Measurements from ENCODE around the gene CCDC3. TPM values are rescaled to one million over a fixed set of nuclear protein-coding genes. Genes with fewer than 3 reads are reported as not detected.
"Not testable (repeated sequence)": the region's sequence is repeated elsewhere in the genome, so short reads cannot be mapped to it uniquely, and the experiment has no call there.

CCDC3 gene
- 0.13 TPM in 1 of 2 replicates, not detected in the other for total RNA-seq

DNA sequence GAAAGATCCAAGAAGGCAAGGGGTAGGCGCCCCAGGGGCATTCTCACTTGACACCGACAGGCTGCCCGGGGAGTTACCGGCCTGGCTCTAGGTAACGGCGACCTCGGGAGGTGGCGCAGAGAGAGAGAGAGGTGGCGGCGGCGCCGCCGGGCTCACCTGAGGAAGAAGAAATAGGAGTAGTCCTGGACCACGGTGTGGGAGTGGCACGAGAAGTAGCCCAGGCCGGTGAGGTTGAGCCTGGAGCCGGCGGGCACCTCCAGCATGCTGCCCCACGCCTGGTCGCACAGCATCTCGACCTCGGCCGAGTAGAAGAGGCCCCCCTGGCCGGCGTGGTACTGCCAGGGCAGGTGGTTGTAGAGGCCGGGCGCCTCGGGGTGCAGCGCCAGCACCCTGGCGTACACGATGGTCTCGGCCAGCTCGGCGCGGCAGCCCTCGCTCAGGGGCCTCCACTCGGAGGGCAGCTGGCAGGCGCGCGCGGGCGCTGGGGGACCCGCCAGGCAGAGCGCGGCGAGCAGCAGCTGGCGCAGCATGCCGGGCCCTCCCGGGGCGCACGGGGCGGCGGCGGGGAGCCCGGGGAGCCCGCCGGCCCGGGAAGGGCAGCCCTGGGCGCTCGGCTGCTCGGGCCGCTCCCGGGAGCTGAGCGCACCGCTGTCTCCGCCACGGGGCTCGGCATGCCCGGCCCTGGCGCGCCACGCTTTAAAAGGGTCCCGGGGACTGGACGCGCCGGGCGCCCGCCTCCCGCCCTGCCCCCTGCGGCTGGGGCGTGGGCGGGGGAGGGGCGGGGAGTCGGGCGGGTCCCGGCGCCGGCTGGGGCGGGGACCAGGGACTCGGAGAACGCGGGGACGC, at the start of gene CCDC3:
Gene CCDC3 (minus strand): TSS at position 673 of the 846 bp plus-strand sequence. CDS start 143 bp downstream, at position 530.
- peaks cover 36% of the 10 kb centered on the region for H3K27me3 Mint-ChIP-seq (ENCODE audit: insufficient read depth)
- H3K4me1 Mint-ChIP-seq (ENCODE audit: low read depth), result no peaks in the 10 kb centered on the region
- no peaks in the 10 kb centered on the region for H3K9me3 Mint-ChIP-seq
- peak within 1 kb of the TSS; percentile 31 for H3K4me3 Mint-ChIP-seq
- H3K36me3 Mint-ChIP-seq (ENCODE audit: low read depth), result no peaks in the 10 kb centered on the region
- H3K27ac Mint-ChIP-seq, result no peak within 1 kb of the TSS
- intact Hi-C loops (cut with micrococcal nuclease), result no loop called here
- DNase-seq (ENCODE audit: low spot score), result no peak

DNA sequence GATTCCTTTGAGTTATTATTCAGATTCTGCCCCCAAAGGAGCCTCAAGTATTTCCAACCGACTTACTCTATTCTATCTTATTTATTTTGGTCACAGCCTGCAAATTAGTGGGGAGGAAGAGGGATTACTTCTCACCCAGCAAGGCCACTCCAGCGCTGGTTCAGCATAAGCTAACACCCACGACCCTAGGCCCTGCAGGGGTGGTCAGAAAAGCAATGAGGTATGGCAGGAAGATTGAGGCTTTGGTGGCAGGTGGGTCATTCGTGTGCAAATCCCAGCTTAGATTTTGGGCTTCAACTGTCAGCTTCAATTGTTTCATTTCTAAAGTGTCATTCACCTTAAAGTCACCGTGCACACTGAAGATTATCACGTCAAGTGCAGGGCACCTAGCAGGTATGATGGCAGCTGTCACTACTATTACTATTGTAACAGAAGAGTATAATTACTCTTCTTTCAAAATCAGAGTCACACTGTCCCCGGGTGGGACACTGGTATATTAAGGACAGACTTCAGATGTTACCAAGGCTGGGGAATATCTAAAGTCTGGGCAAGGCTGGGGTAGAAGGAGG, 49.7 kb upstream of the CCDC3 start:
- no peak overlapping the region for H3K27ac Mint-ChIP-seq
- intact Hi-C loops (cut with micrococcal nuclease), result no loop called here
- H3K4me3 Mint-ChIP-seq, result no peak overlapping the region
- no peaks in the 10 kb centered on the region for H3K4me1 Mint-ChIP-seq (ENCODE audit: low read depth)
- H3K9me3 Mint-ChIP-seq, result no peaks in the 10 kb centered on the region
- DNase-seq (ENCODE audit: low spot score), result no peak
- H3K36me3 Mint-ChIP-seq (ENCODE audit: low read depth), result no peaks in the 10 kb centered on the region
- no peaks in the 10 kb centered on the region for H3K27me3 Mint-ChIP-seq (ENCODE audit: insufficient read depth)

DNA sequence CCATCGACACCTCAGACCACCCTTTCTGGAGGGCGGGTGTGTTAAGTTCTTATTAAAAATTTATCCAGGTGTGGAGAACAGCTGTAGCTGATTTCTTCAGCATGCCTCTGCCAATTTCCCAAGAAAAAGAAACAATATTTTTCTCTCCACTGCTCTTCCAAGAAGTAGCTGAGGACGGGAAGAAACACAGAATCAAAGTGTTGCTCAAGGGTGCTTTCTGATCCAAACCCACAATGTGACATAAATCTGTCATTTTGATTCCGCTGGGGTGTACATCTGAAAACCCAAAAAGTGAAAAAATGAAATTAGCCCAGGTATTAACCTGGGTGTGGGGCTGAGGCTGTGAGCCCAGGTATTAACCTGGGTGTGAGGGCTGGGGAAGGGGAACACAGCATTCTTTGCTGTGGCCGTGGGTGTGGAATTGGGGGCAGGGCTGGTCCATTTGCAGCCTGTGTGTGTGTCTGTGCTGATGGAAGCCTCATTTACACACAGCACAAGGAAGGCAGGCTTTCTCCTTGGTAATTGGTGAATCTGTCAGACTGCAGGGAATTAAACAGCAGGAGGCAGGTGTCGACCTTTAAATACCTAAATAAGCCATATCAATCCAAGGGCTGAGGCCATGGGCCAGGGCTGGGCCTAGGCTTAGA, 48.4 kb upstream of the CCDC3 start:
- intact Hi-C loops (cut with micrococcal nuclease), result no loop called here
- Mint-ChIP-seq H3K9me3 (no peaks in the 10 kb centered on the region), H3K27me3 (ENCODE audit: insufficient read depth) (no peaks in the 10 kb centered on the region), H3K36me3 (ENCODE audit: low read depth) (no peaks in the 10 kb centered on the region), H3K4me3 (no peak overlapping the region), H3K4me1 (ENCODE audit: low read depth) (no peaks in the 10 kb centered on the region), H3K27ac (no peak overlapping the region)
- DNase-seq (ENCODE audit: low spot score), result no peak

DNA sequence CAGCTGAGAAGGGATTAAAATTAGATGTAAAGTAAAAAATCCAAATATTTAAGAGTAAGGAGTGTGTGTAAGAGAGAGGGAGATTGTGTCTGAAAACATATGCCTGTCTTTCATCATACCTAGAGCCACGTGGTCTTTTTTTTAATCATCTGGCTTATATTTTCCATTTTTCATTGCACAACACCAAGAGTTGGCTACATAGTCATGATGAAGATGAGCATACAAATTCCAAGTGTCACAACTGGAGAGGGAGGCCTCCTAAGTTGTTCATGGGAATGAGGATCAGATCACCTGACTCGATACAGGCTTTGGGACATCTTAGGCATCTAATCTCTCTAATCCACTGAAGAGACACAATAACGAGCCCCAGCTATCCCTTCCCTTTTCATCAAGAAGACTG, 47.2 kb upstream of the CCDC3 start:
- intact Hi-C loops (cut with micrococcal nuclease), result no loop called here
- Mint-ChIP-seq H3K36me3 (ENCODE audit: low read depth) (no peaks in the 10 kb centered on the region), H3K4me1 (ENCODE audit: low read depth) (no peaks in the 10 kb centered on the region), H3K27me3 (ENCODE audit: insufficient read depth) (no peaks in the 10 kb centered on the region), H3K4me3 (no peak overlapping the region), H3K9me3 (no peaks in the 10 kb centered on the region), H3K27ac (no peak overlapping the region)
- no peak for DNase-seq (ENCODE audit: low spot score)

DNA sequence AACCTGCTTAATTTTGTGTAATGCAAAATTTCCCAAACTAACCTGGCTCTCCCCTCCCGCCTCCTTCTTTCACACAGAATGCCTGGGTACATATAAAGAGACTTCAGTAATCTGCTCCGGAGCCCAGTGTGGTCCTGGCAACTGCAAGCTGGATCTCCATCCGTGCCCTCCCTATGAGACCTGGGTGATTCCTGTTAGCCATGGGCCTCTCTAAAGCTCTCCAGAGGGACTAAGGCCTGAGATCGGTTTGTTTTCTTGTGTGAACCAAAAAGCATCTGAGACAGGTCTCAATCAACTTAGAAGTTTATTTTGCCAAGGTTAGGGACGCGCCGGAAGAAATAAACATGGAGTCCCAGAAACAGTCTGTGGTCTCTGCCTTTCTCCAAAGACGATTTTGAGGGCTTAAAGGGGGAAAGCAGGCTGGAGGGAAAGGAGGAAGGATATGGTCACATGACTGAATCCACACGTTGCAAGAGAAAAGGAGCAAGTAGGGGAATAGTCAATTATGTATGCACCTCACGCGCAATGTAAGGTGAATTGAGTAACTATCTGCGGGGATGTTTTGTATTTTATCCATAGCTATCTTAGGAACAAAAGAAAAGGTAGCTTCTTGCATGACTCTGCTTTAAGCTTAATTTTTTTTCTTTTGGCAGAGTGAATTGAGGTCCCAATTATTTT, 46.2 kb upstream of the CCDC3 start:
- H3K36me3 Mint-ChIP-seq (ENCODE audit: low read depth), result no peaks in the 10 kb centered on the region
- no peak for DNase-seq (ENCODE audit: low spot score)
- intact Hi-C loops (cut with micrococcal nuclease), result no loop called here
- H3K4me3 Mint-ChIP-seq, result no peak overlapping the region
- no peaks in the 10 kb centered on the region for H3K4me1 Mint-ChIP-seq (ENCODE audit: low read depth)
- no peaks in the 10 kb centered on the region for H3K9me3 Mint-ChIP-seq
- H3K27ac Mint-ChIP-seq, result no peak overlapping the region
- H3K27me3 Mint-ChIP-seq (ENCODE audit: insufficient read depth), result no peaks in the 10 kb centered on the region

DNA sequence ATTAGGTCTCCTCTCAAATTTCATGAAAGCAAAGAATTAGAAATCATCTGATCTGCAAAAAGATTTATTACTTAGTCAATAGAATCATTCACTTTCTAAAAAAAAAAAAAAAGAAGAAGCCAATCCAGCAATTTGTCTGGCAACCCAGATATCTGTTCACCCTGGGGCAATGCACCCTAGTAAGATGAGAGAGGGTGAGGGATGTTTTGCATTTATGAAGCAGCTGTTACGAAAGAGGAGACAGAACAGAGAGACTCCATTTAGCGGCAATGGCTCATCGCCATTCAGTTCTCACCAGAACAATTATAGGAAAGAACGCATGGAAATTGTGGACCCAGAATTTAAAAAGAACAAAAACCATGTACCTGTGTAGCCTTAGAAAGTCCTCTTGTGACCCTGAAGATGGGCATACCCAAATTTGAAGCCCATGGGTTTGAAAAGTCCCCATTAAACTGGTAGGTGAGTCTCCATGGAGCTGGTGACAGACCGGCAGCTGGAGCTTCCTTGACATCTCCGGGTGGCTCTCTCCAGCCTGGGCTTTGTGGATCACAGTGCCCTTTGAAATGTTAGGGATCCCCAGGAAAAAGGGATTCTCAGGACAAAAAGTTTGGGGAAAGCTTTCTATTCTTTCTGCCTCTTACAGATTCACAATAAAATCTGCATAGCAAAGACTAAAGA, 45.5 kb upstream of the CCDC3 start:
- H3K27me3 Mint-ChIP-seq (ENCODE audit: insufficient read depth), result no peaks in the 10 kb centered on the region
- no peak for DNase-seq (ENCODE audit: low spot score)
- H3K4me3 Mint-ChIP-seq, result no peak overlapping the region
- intact Hi-C loops (cut with micrococcal nuclease), result no loop called here
- H3K4me1 Mint-ChIP-seq (ENCODE audit: low read depth), result no peaks in the 10 kb centered on the region
- no peaks in the 10 kb centered on the region for H3K36me3 Mint-ChIP-seq (ENCODE audit: low read depth)
- H3K27ac Mint-ChIP-seq, result no peak overlapping the region
- H3K9me3 Mint-ChIP-seq, result no peaks in the 10 kb centered on the region

DNA sequence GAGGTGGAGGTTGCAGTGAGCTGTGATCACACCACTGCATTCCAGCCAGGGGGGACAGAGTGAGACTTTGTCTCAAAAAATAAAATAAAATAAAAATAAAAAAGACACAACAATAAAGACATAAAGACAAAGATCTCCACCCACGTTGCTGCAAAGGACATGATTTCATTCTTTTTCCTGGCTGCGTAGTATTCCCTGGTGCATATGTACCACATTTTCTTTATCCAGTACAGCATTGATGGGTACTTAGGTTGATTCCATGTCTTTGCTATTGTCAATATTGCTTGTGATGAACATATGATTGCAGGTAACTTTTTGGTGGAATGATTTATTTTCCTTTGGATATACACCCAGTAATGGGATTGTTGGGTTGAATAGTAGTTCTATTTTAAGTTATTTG, 42.0 kb upstream of the CCDC3 start:
- DNase-seq (ENCODE audit: low spot score), result no peak
- Mint-ChIP-seq H3K4me1 (ENCODE audit: low read depth) (no peaks in the 10 kb centered on the region), H3K36me3 (ENCODE audit: low read depth) (no peaks in the 10 kb centered on the region), H3K27ac (no peak overlapping the region), H3K27me3 (ENCODE audit: insufficient read depth) (no peaks in the 10 kb centered on the region), H3K4me3 (no peak overlapping the region), H3K9me3 (no peaks in the 10 kb centered on the region)
- intact Hi-C loops (cut with micrococcal nuclease), result no loop called here

DNA sequence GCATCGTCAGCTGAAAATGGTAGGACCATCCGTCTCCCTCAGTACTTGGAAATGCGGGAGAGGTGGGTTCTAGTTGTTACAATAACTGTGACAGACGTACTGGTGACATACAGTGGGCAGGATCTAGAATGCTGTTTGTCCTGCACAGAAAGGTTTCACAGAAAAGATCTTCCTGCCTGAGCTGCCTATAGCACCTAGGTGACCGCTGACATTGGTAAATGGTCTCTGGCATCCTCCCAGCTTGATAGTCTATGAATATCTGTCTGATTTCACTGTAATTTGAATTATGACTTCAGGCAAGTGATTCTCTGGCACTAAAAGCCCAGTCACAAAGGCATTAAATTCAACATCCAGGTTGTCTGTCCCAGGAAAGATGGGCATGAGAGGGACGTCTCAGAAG, 38.2 kb upstream of the CCDC3 start:
- H3K27ac Mint-ChIP-seq, result no peak overlapping the region
- DNase-seq (ENCODE audit: low spot score), result no peak
- no peaks in the 10 kb centered on the region for H3K27me3 Mint-ChIP-seq (ENCODE audit: insufficient read depth)
- no peaks in the 10 kb centered on the region for H3K4me1 Mint-ChIP-seq (ENCODE audit: low read depth)
- H3K9me3 Mint-ChIP-seq, result no peaks in the 10 kb centered on the region
- H3K36me3 Mint-ChIP-seq (ENCODE audit: low read depth), result no peaks in the 10 kb centered on the region
- intact Hi-C loops (cut with micrococcal nuclease), result no loop called here
- H3K4me3 Mint-ChIP-seq, result no peak overlapping the region

DNA sequence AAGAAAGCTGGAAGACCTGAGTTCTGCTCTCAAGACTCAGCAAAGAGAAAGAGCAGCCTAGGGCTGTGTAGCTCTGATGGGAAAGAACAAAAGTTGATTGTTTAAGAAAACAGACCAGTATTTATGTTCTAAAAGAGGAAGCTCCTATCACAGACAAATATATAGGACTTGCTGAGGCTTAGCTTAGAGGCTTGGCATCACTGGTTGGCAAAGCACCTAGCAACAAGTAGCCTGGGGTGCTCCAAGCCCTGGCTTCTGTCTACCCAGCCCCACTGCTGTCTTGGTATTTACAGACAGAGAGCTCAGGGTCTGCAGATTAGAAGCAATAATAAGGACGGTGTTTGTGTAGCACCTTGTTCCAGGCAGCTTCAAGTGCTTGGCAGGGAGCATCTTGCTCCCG, 36.9 kb upstream of the CCDC3 start:
- no peak for DNase-seq (ENCODE audit: low spot score)
- Mint-ChIP-seq H3K9me3 (no peaks in the 10 kb centered on the region), H3K4me1 (ENCODE audit: low read depth) (no peaks in the 10 kb centered on the region), H3K4me3 (no peak overlapping the region), H3K27me3 (ENCODE audit: insufficient read depth) (no peaks in the 10 kb centered on the region), H3K27ac (no peak overlapping the region), H3K36me3 (ENCODE audit: low read depth) (no peaks in the 10 kb centered on the region)
- intact Hi-C loops (cut with micrococcal nuclease), result no loop called here

DNA sequence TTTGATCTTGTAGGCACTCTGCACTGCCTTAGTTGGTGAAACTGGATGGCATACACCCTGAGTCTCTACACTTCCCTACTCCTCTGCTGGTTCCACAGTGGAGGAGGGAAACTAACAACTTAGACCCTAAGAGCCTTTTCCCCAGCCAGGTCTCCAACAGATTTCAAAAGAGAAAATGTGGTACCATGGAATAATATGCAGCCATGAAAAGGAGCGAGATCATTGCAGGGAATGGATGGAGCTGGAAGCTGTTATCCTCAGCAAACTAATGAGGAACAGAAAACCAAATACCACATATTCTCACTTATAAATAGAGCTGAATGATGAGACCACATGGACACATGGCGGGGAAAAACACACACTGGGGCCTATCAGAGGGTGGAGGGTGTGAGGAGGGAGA, 36.3 kb upstream of the CCDC3 start:
- H3K9me3 Mint-ChIP-seq, result no peaks in the 10 kb centered on the region

DNA sequence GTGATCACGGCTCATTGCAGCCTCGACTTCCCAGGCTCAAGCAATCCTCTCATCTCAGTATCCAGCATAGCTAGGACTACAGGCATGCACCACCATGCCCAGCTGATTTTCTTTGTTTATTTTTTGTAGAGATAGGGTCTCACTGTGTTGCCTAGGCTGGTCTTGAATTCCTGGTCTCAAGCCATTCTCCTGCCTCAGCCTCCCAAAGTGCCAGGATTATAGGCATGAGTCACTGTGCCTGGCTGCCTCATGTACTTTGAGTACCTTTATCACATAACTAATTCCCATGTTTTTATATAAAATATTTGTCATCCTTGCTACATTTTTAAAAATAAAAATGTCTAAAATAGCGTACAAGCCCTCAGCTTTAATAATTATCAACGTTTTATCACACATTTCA, 35.3 kb upstream of the CCDC3 start:
- Mint-ChIP-seq H3K27me3 (ENCODE audit: insufficient read depth) (no peaks in the 10 kb centered on the region), H3K27ac (no peak overlapping the region), H3K9me3 (no peaks in the 10 kb centered on the region), H3K4me3 (no peak overlapping the region), H3K4me1 (ENCODE audit: low read depth) (no peaks in the 10 kb centered on the region), H3K36me3 (ENCODE audit: low read depth) (no peaks in the 10 kb centered on the region)
- no peak for DNase-seq (ENCODE audit: low spot score)
- intact Hi-C loops (cut with micrococcal nuclease), result no loop called here

More for the DNA sequence above, 36.3 kb upstream of the CCDC3 start:
- Mint-ChIP-seq H3K36me3 (ENCODE audit: low read depth) (no peaks in the 10 kb centered on the region), H3K4me1 (ENCODE audit: low read depth) (no peaks in the 10 kb centered on the region), H3K27me3 (ENCODE audit: insufficient read depth) (no peaks in the 10 kb centered on the region), H3K4me3 (no peak overlapping the region), H3K27ac (no peak overlapping the region)
- intact Hi-C loops (cut with micrococcal nuclease), result no loop called here
- no peak for DNase-seq (ENCODE audit: low spot score)

DNA sequence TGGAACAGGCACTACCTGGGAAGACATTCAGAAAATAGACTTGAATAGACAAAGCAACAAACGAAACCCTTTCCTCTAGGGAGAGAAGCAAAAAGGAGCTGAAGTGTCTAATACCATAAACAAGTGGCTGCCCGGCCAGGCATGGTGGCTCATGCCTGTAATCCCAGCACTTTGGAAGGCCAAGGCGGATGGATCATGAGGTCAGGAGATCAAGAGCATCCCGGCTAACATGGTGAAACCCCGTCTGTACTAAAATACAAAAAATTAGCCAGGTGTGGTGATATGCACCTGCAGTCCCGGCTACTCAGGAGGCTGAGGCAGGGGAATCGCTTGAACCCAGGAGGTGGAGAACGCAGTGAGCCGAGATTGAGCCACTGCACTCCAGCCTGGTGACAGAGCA, 34.2 kb upstream of the CCDC3 start:
- H3K4me3 Mint-ChIP-seq; H3K27ac Mint-ChIP-seq; H3K9me3 Mint-ChIP-seq; intact Hi-C loops (cut with micrococcal nuclease); DNase-seq (ENCODE audit: low spot score); H3K27me3 Mint-ChIP-seq (ENCODE audit: insufficient read depth); H3K4me1 Mint-ChIP-seq (ENCODE audit: low read depth); H3K36me3 Mint-ChIP-seq (ENCODE audit: low read depth): not testable (repeated sequence)

Data from activated T-helper 1 cell treated with anti-CD3 and anti-CD28 coated beads, Interleukin-12 subunit alpha, Interleukin-12 subunit beta, Interleukin-2, Interleukin-4 antibody, amounts not matched to agents 30 ng/mL and 10 ng/mL and 1 ng/mL, durations not matched to agents 14 hours and 24 hours and 36 hours (primary cell).